DOHH2 (cell line): ENCODE data around the gene TUBA4B.

ENCODE experiments used
- EZH2phosphoT487 ChIP-seq: fragments of 200-600 bp; sonication (generic); IDR thresholded peaks from 2 replicates; pipeline ENCODE4 v1.6.1; 2017; ENCODE audit warnings: borderline replicate concordance, mild to moderate bottlenecking, antibody characterized with exemption, low read length, moderate library complexity, mixed read lengths
- TF ChIP-seq, protein P1 (sequence below): fragments of 200-600 bp; sonication (generic); IDR thresholded peaks from one replicate; pipeline ENCODE4 v1.5.1; 2014; ENCODE audit warnings: antibody characterized with exemption, mild to moderate bottlenecking, low read depth, low read length; ENCODE audit not compliant: poor library complexity, severe bottlenecking

DNA sequence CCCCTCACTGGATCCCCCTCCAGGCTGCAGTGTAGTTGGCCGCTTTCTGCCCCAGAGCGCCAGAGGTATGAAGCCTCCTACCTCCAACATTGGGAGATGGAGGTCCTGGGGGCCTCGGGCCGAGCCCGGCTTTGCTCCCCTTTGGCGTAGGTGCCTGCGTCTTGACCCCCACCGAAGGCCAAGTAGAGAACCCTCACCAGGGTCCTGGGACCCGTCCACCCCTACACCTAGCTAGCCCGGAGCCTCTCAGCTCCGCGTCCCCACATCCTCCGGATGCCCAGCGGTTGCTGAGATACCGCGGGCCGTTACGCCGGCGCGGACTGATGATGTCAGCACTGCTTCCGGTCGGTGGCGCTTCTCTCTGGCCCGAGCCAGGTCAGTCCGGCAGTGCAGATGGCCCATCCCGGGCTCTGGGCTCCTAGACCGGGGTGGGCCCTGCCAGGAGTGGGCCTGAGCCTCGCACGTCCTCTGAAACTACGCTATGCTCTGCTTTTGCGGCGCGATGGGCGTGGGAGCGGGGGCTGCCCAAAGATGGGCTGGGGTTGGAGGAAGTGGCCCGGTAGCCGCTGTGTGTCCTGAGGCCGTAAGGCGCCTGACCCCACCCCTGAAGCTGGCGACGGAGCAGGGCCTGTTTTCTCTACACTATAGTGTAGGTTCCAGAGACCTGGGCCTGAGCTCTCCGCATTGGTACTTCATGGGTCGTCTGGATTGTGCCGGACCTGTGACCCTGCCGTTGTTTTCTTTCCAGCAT lies 7.7 kb upstream of the TUBA4B start, which contains the start of the genes GLB1L and STK16:
- TF ChIP-seq, protein P1, sequence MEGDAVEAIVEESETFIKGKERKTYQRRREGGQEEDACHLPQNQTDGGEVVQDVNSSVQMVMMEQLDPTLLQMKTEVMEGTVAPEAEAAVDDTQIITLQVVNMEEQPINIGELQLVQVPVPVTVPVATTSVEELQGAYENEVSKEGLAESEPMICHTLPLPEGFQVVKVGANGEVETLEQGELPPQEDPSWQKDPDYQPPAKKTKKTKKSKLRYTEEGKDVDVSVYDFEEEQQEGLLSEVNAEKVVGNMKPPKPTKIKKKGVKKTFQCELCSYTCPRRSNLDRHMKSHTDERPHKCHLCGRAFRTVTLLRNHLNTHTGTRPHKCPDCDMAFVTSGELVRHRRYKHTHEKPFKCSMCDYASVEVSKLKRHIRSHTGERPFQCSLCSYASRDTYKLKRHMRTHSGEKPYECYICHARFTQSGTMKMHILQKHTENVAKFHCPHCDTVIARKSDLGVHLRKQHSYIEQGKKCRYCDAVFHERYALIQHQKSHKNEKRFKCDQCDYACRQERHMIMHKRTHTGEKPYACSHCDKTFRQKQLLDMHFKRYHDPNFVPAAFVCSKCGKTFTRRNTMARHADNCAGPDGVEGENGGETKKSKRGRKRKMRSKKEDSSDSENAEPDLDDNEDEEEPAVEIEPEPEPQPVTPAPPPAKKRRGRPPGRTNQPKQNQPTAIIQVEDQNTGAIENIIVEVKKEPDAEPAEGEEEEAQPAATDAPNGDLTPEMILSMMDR: no peak
- no peak for TF ChIP-seq EZH2phosphoT487
